Cardiac fibroblast (primary cell): Measurements from ENCODE around the gene CLDND1.

Experiments used
- DNase-seq, 2 donors: peaks; one replicate each; pipeline versions ENCODE4 v3.0.0 to v3.0.0-alpha.2; 2010; ENCODE audit warnings: low read depth in 2 of 2
- H3K4me3 ChIP-seq, 2 donors: replicated peaks in 1 of 2; 1 replicate in 1 of 2; 2 replicates in 1 of 2; pipeline ENCODE4 v1.5.1; 2011; ENCODE audit warnings: low read depth in 2 of 2, low read length in 2 of 2, mild to moderate bottlenecking in 2 of 2, moderate library complexity in 1 of 2
- TF ChIP-seq, protein P1 (sequence below): IDR thresholded peaks from one replicate; pipeline ENCODE4 v1.5.1; 2011; ENCODE audit warnings: low read depth, mild to moderate bottlenecking, low read length, inconsistent platforms

Gene CLDND1

DNA sequence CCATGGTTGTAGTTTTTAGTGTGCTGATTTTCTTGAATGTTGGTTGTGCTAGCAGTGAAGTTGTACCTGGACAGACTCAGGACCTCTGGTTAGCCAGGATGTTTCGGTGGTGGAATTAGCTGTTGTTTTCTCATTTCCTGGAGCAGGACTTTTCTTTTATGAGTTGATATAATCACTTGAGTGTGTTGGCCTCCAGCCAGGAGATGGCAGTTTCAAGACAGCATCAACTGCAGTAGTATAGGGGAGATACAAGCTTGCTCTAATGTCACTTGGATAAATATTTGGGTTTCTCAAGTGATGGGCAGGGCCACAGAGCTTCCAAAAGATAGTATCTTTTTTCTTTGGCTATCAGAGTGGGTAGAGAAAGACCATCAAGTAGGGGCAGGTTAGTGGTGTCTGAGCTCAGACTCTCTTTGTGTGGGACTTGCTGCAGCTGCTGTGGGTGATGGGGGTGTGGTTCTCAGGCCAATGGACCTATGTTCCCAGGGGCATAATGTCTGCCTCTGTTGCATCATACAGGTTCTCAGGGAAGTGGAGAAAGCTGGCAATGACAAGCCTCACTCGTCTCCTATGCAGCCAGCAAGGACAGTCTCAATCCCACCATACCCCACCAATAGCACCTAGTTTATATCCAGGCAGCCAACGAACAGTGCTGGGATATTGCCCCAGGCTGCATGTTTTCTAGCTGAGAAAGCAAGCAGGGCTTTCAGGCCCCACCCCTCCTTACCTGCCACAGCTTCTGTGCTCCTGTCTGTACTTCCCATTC lies 39.8 kb downstream of the CLDND1 start:
- TF ChIP-seq, protein P1, sequence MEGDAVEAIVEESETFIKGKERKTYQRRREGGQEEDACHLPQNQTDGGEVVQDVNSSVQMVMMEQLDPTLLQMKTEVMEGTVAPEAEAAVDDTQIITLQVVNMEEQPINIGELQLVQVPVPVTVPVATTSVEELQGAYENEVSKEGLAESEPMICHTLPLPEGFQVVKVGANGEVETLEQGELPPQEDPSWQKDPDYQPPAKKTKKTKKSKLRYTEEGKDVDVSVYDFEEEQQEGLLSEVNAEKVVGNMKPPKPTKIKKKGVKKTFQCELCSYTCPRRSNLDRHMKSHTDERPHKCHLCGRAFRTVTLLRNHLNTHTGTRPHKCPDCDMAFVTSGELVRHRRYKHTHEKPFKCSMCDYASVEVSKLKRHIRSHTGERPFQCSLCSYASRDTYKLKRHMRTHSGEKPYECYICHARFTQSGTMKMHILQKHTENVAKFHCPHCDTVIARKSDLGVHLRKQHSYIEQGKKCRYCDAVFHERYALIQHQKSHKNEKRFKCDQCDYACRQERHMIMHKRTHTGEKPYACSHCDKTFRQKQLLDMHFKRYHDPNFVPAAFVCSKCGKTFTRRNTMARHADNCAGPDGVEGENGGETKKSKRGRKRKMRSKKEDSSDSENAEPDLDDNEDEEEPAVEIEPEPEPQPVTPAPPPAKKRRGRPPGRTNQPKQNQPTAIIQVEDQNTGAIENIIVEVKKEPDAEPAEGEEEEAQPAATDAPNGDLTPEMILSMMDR: no peak
- DNase-seq: no peak
- no peak overlapping the region for H3K4me3 ChIP-seq
